ENCODE measurements around the gene GRAMD2A. TPM values are rescaled to one million over a fixed set of nuclear protein-coding genes. Genes with fewer than 3 reads are reported as not detected.

The GRAMD2A gene
- total RNA-seq, 2 donors from 2014 or later = 2.0 TPM

GRCh38 chr15:72113347-72114031 is 84.1 kb downstream of the GRAMD2A start:
- H3K27me3 Mint-ChIP-seq (ENCODE audit: insufficient read depth) = no peaks in the 10 kb centered on the region
- no peaks in the 10 kb centered on the region for H3K9me3 Mint-ChIP-seq
- H3K27ac ChIP-seq (ENCODE audit: low read depth, low read length) = no peak overlapping the region
- no peak overlapping the region for H3K4me3 Mint-ChIP-seq
- H3K36me3 ChIP-seq (ENCODE audit: control insufficient read depth, insufficient read depth, low read length) = no peaks in the 10 kb centered on the region
- no peaks in the 10 kb centered on the region for H3K9me3 ChIP-seq (ENCODE audit: control insufficient read depth, low read length)
- H3K4me1 Mint-ChIP-seq = peaks cover 18% of the 10 kb centered on the region
- no peaks in the 10 kb centered on the region for H3K4me1 ChIP-seq (ENCODE audit: control insufficient read depth, insufficient read depth, low read length)
- no peak overlapping the region for H3K27ac Mint-ChIP-seq
- no peaks in the 10 kb centered on the region for H3K27me3 ChIP-seq (ENCODE audit: control insufficient read depth, insufficient read depth, low read length, poor library complexity, severe bottlenecking)
- DNase-seq = no peak
- H3K9ac ChIP-seq (ENCODE audit: extremely low read depth, low read length, poor library complexity, severe bottlenecking) = no peak overlapping the region
- no peak overlapping the region for H3K4me3 ChIP-seq (ENCODE audit: low read length)
- no peak for TF ChIP-seq CTCF (conservative IDR thresholded peaks at IDR 0.05)
- WGBS, 2 experiments (ENCODE audit: insufficient coverage in 1 of 2, insufficient read length in 1 of 2) = 82 to 90% methylated on average over 4 of the region's 4 CpGs
- H3K36me3 Mint-ChIP-seq (ENCODE audit: low read depth) = peaks cover 4% of the 10 kb centered on the region

GRCh38 chr15:72112805-72113204 is 84.8 kb downstream of the GRAMD2A start:
- peaks cover 18% of the 10 kb centered on the region for H3K4me1 Mint-ChIP-seq
- Histone ChIP-seq H3K36me3 (ENCODE audit: control insufficient read depth, insufficient read depth, low read length) (no peaks in the 10 kb centered on the region), H3K27me3 (ENCODE audit: control insufficient read depth, insufficient read depth, low read length, poor library complexity, severe bottlenecking) (no peaks in the 10 kb centered on the region), H3K27ac (ENCODE audit: low read depth, low read length) (no peak overlapping the region), H3K9ac (ENCODE audit: extremely low read depth, low read length, poor library complexity, severe bottlenecking) (no peak overlapping the region), H3K4me1 (ENCODE audit: control insufficient read depth, insufficient read depth, low read length) (no peaks in the 10 kb centered on the region), H3K9me3 (ENCODE audit: control insufficient read depth, low read length) (no peaks in the 10 kb centered on the region), H3K4me3 (ENCODE audit: low read length) (no peak overlapping the region)
- no peak overlapping the region for H3K4me3 Mint-ChIP-seq
- H3K9me3 Mint-ChIP-seq = no peaks in the 10 kb centered on the region
- DNase-seq = no peak
- no peak overlapping the region for H3K27ac Mint-ChIP-seq
- no peaks in the 10 kb centered on the region for H3K27me3 Mint-ChIP-seq (ENCODE audit: insufficient read depth)
- TF ChIP-seq CTCF (conservative IDR thresholded peaks at IDR 0.05) = no peak
- peaks cover 4% of the 10 kb centered on the region for H3K36me3 Mint-ChIP-seq (ENCODE audit: low read depth)

DNA sequence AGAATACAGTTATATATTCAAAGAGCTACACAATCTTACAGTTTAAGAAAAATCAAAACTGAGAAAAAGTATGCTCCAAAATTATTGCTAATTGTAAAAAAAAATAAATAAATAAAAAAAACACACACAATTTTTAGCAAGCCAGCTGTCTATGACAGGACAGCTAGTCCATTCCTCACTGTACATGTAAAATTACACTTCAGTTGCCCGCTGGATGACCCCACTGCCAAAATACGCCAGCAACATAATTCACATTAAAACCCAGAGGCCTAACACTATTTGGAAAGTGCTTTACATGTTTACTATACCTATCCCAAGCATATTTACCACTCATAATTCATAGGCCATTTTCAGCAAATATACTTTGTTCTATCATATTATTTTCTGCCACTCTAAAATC is 85.5 kb downstream of the GRAMD2A start:
- no peak for DNase-seq
- no peaks in the 10 kb centered on the region for H3K4me1 ChIP-seq (ENCODE audit: control insufficient read depth, insufficient read depth, low read length)
- H3K9me3 ChIP-seq (ENCODE audit: control insufficient read depth, low read length) = no peaks in the 10 kb centered on the region
- no peak overlapping the region for H3K27ac ChIP-seq (ENCODE audit: low read depth, low read length)
- 94 to 100% methylated on average over 1 to 2 of the region's 2 CpGs for WGBS, 2 experiments (ENCODE audit: insufficient coverage in 1 of 2, insufficient read length in 1 of 2)
- Mint-ChIP-seq H3K27ac (no peak overlapping the region), H3K4me3 (no peak overlapping the region), H3K9me3 (no peaks in the 10 kb centered on the region), H3K4me1 (peaks cover 20% of the 10 kb centered on the region), H3K27me3 (ENCODE audit: insufficient read depth) (no peaks in the 10 kb centered on the region), H3K36me3 (ENCODE audit: low read depth) (peaks cover 4% of the 10 kb centered on the region)
- H3K27me3 ChIP-seq (ENCODE audit: control insufficient read depth, insufficient read depth, low read length, poor library complexity, severe bottlenecking) = no peaks in the 10 kb centered on the region
- H3K9ac ChIP-seq (ENCODE audit: extremely low read depth, low read length, poor library complexity, severe bottlenecking) = no peak overlapping the region
- no peaks in the 10 kb centered on the region for H3K36me3 ChIP-seq (ENCODE audit: control insufficient read depth, insufficient read depth, low read length)
- H3K4me3 ChIP-seq (ENCODE audit: low read length) = no peak overlapping the region
- TF ChIP-seq CTCF (conservative IDR thresholded peaks at IDR 0.05) = no peak
